ENCODE results near the gene TRIM64.
"Not testable (repeated sequence)": the region's sequence is repeated elsewhere in the genome, so short reads cannot be mapped to it uniquely, and the experiment has no call there.

Gene TRIM64

GRCh38 chr11:89965737-89966136, at the start of gene TRIM64:
TRIM64 (plus strand) TSS chr11:89966037; CDS start chr11:89968504, 2,467 bp downstream.
- DNase-seq (ENCODE audit: low spot score), result not testable (repeated sequence)

- no peak for DNase-seq (ENCODE audit: low spot score)
Observed at GRCh38 chr11:89922195-89922660, 43.6 kb upstream of the TRIM64 start, which contains the start of gene TRIM49D1. TRIM49D1 (minus strand) TSS chr11:89922245; CDS start chr11:89917710, 4,535 bp downstream.

GRCh38 chr11:89923764-89924163, 42.1 kb upstream of the TRIM64 start, which contains the start of gene TRIM49D2:
TRIM49D2 (plus strand) TSS chr11:89924064; CDS start chr11:89926762, 2,698 bp downstream.
- DNase-seq (ENCODE audit: low spot score), result not testable (repeated sequence)

GRCh38 chr11:89960833-89961232, 5.0 kb upstream of the TRIM64 start:
- not testable (repeated sequence) for DNase-seq (ENCODE audit: low spot score)
